ENCODE data around the gene ACSF3. TPM values are rescaled to one million over a fixed set of nuclear protein-coding genes. Genes with fewer than 3 reads are reported as not detected.

Gene ACSF3
- total and polyA plus RNA-seq, 2 of the 4 experiments (the other 2 are of a cell fraction) = 9.5 to 14.2 TPM

- Histone ChIP-seq H3K27me3 (ENCODE audit: control insufficient read depth, insufficient read depth, low read length) (peaks cover 28% of the 10 kb centered on the region), H2BK15ac (ENCODE audit: low read depth, low read length) (no peak overlapping the region), H3K27ac (ENCODE audit: insufficient read depth, low read length) (no peak overlapping the region), H2AK5ac (ENCODE audit: low read depth, low read length) (no peak overlapping the region), H4K91ac (ENCODE audit: insufficient read depth, low read depth, low read length) (no peak overlapping the region), H3K23ac (ENCODE audit: low read depth, low read length) (no peak overlapping the region), H2BK120ac (ENCODE audit: low read depth, low read length) (no peak overlapping the region), H3K56ac (ENCODE audit: extremely low read depth, insufficient read depth, low read length) (no peak overlapping the region), H4K5ac (ENCODE audit: low read depth, low read length) (no peak overlapping the region), H3K9ac (ENCODE audit: low read depth, low read length) (no peak overlapping the region), H2BK5ac (ENCODE audit: low read depth, low read length, poor library complexity, severe bottlenecking) (no peak overlapping the region), H3K4me3 (ENCODE audit: insufficient read depth, low read depth, low read length) (no peak overlapping the region), H3K4me1 (ENCODE audit: control insufficient read depth, insufficient read depth, low read length) (no peaks in the 10 kb centered on the region), H3K9me3 (ENCODE audit: control insufficient read depth, insufficient read depth, low read length) (no peaks in the 10 kb centered on the region), H3K36me3 (ENCODE audit: control insufficient read depth, insufficient read depth, low read length) (no peaks in the 10 kb centered on the region), H4K20me1 (ENCODE audit: insufficient read depth, low read length) (no peaks in the 10 kb centered on the region; the same call in 1 of the 2 replicates), H2AFZ (replicated peaks; ENCODE audit: low read length, poor library complexity) (no peak overlapping the region), H3K14ac (replicated peaks; ENCODE audit: low read depth, low read length) (no peak overlapping the region), H3K18ac (ENCODE audit: low read depth, low read length) (no peak overlapping the region), H3K4ac (ENCODE audit: low read depth, low read length) (no peak overlapping the region), H2BK20ac (ENCODE audit: low read depth, low read length) (no peak overlapping the region), H3K9me1 (ENCODE audit: insufficient read depth, low read length) (no peaks in the 10 kb centered on the region), H2AK9ac (replicated peaks; ENCODE audit: low read depth, low read length, poor library complexity) (no peak overlapping the region), H3K4me2 (ENCODE audit: low read depth, low read length) (no peak overlapping the region), H4K8ac (ENCODE audit: low read depth in 2 of 2, low read length in 2 of 2) (no peak overlapping the region), H3K79me1 (ENCODE audit: low read depth in 1 of 2, low read length in 2 of 2) (no peaks in the 10 kb centered on the region)
- no TSS peak for BruUV-seq (replicated peaks)
- WGBS, 2 experiments (ENCODE audit: extremely low coverage in 2 of 2, insufficient read length in 1 of 2) = 68% methylated on average over 16 of the region's 26 CpGs; no CpG with 5 or more reads in 1 of the 2 experiments
- POLR2A ChIA-PET (ENCODE audit: unreplicated experiment) = no interaction called here
- in situ Hi-C loops (cut with MboI; ENCODE audit: low sequenced_read_pairs) = no loop called here
- ATAC-seq (ENCODE audit: low read depth) (no peak), DNase-seq (no peak)
- no peak for TF ChIP-seq NFE2L2 (IDR thresholded peaks at IDR 0.05; ENCODE audit: low read depth, low read length)
- no peak for TF ChIP-seq MXI1 (IDR thresholded peaks at IDR 0.05; ENCODE audit: borderline replicate concordance, low read depth, low read length)
- no peak for TF ChIP-seq MAFK (IDR thresholded peaks at IDR 0.05; ENCODE audit: low read depth, low read length)
- TF ChIP-seq FOS (IDR thresholded peaks at IDR 0.05; ENCODE audit: low read depth, low read length) = no peak
- CTCF ChIA-PET = no interaction called here
- dilution Hi-C loops (cut with HindIII; ENCODE audit: low sequenced_read_pairs, unreplicated experiment) = no loop called here
- intact Hi-C loops (cut with micrococcal nuclease) = no loop called here
Observed at GRCh38 chr16:89183975-89184676, 90.5 kb downstream of the ACSF3 start.
